Measurements from ENCODE around the gene PXN. TPM values are rescaled to one million over a fixed set of nuclear protein-coding genes. Genes with fewer than 3 reads are reported as not detected.

Gene PXN
- total and polyA plus RNA-seq, 4 donors = 6.0 to 13.1 (median 12.3) TPM

GRCh38 chr12:120175537-120175936, 90.0 kb downstream of the PXN start:
- H3K4me1 ChIP-seq (ENCODE audit: control insufficient read depth in 4 of 4, insufficient read depth in 4 of 4, low read length in 3 of 4) = peaks cover 0 to 2% (median 0%) of the 10 kb centered on the region in 4 donors
- no peaks in the 10 kb centered on the region for H3K27me3 ChIP-seq (ENCODE audit: control insufficient read depth in 4 of 4, insufficient read depth in 4 of 4, low read length in 3 of 4)
- no peak overlapping the region for H3K27ac ChIP-seq (ENCODE audit: low read depth in 1 of 2, low read length in 2 of 2)
- no peak for DNase-seq (ENCODE audit: low spot score)
- H3K9ac ChIP-seq (ENCODE audit: low read depth in 1 of 2, low read length in 2 of 2) = no peak overlapping the region
- TF ChIP-seq FOXA2 (IDR thresholded peaks at IDR 0.05) = no peak
- no peak for TF ChIP-seq CTCF (IDR thresholded peaks at IDR 0.05; ENCODE audit: low read depth, low read length, missing input control)
- TF ChIP-seq EGR1 (IDR thresholded peaks at IDR 0.05; ENCODE audit: low read depth in 2 of 2) = no peak
- no peak for TF ChIP-seq SP1 (IDR thresholded peaks at IDR 0.05)
- no peak for TF ChIP-seq MAX (IDR thresholded peaks at IDR 0.05)
- no peak for TF ChIP-seq TAF1 (conservative IDR thresholded peaks at IDR 0.05)
- TF ChIP-seq HNF4A (conservative IDR thresholded peaks at IDR 0.05) = no peak
- TF ChIP-seq REST (IDR thresholded peaks at IDR 0.05) = no peak
- no peak for TF ChIP-seq NR2F2 (IDR thresholded peaks at IDR 0.05)
- no peak for TF ChIP-seq JUND (IDR thresholded peaks at IDR 0.05)
- no peak for TF ChIP-seq ZBTB33 (IDR thresholded peaks at IDR 0.05)
- no peak for TF ChIP-seq RXRA (IDR thresholded peaks at IDR 0.05)
- TF ChIP-seq HNF4G (IDR thresholded peaks at IDR 0.05) = no peak
- TF ChIP-seq GABPA (IDR thresholded peaks at IDR 0.05 in 1 of 2, conservative IDR thresholded peaks at IDR 0.05 in 1 of 2) = no peak
- no peak for TF ChIP-seq ATF3 (IDR thresholded peaks at IDR 0.05)
- TF ChIP-seq RAD21 (IDR thresholded peaks at IDR 0.05) = no peak
- WGBS = 96% methylated on average over 11 of the region's 11 CpGs
- H3K4me3 ChIP-seq (ENCODE audit: low read depth in 1 of 3, low read length in 3 of 3) = no peak overlapping the region
- H3K36me3 ChIP-seq (ENCODE audit: control insufficient read depth in 4 of 4, insufficient read depth in 3 of 4, low read depth in 1 of 4, low read length in 3 of 4) = peaks cover 12 to 84% (median 61%) of the 10 kb centered on the region in 4 donors
- no peaks in the 10 kb centered on the region for H3K9me3 ChIP-seq (ENCODE audit: control insufficient read depth in 4 of 4, low read length in 3 of 4)

GRCh38 chr12:120175062-120175461, 90.5 kb downstream of the PXN start:
- Histone ChIP-seq H3K27ac (ENCODE audit: low read depth in 1 of 2, low read length in 2 of 2) (no peak overlapping the region), H3K9ac (ENCODE audit: low read depth in 1 of 2, low read length in 2 of 2) (no peak overlapping the region), H3K9me3 (ENCODE audit: control insufficient read depth in 4 of 4, low read length in 3 of 4) (no peaks in the 10 kb centered on the region), H3K36me3 (ENCODE audit: control insufficient read depth in 4 of 4, insufficient read depth in 3 of 4, low read depth in 1 of 4, low read length in 3 of 4) (peaks cover 12 to 86% (median 64%) of the 10 kb centered on the region in 4 donors), H3K27me3 (ENCODE audit: control insufficient read depth in 4 of 4, insufficient read depth in 4 of 4, low read length in 3 of 4) (no peaks in the 10 kb centered on the region), H3K4me1 (ENCODE audit: control insufficient read depth in 4 of 4, insufficient read depth in 4 of 4, low read length in 3 of 4) (peaks cover 0 to 3% (median 0%) of the 10 kb centered on the region in 4 donors), H3K4me3 (ENCODE audit: low read depth in 1 of 3, low read length in 3 of 3) (no peak overlapping the region)
- DNase-seq (ENCODE audit: low spot score) = no peak
- WGBS = 96% methylated on average over 5 of the region's 5 CpGs
- TF ChIP-seq NR2F2 (IDR thresholded peaks at IDR 0.05) (no peak), CTCF (IDR thresholded peaks at IDR 0.05; ENCODE audit: low read depth, low read length, missing input control) (no peak), FOXA2 (IDR thresholded peaks at IDR 0.05) (no peak), JUND (IDR thresholded peaks at IDR 0.05) (no peak), SP1 (IDR thresholded peaks at IDR 0.05) (no peak), FOXA1 (IDR thresholded peaks at IDR 0.05) (no peak), ATF3 (IDR thresholded peaks at IDR 0.05) (no peak)
